Right atrium auricular region (tissue), 2 donors: Measurements from ENCODE around the gene PRIMPOL. TPM values are rescaled to one million over a fixed set of nuclear protein-coding genes. Genes with fewer than 3 reads are reported as not detected.
"Not testable (repeated sequence)": the region's sequence is repeated elsewhere in the genome, so short reads cannot be mapped to it uniquely, and the experiment has no call there.

Experiments
- DNase-seq: peaks from one replicate; pipeline ENCODE4 v3.0.0-alpha.2; 2019; ENCODE audit warnings: low spot score
- H3K27ac ChIP-seq, 2 donors: fragments of 200-600 bp; sonication (generic); 1 replicate in 1 of 2; 2 replicates in 1 of 2; pipeline ENCODE4 v1.5.1; 2016 to 2019
- H3K27me3 ChIP-seq, 2 donors: fragments of 200-600 bp; sonication (generic); one replicate each; pipeline versions ENCODE4 v1.5.1 to v1.6.0; 2017 to 2019
- H3K36me3 ChIP-seq: fragments of 200-600 bp; sonication (generic); one replicate; pipeline ENCODE4 v1.5.1; 2016
- H3K4me1 ChIP-seq, 2 donors: fragments of 200-600 bp; sonication (generic); one replicate each; pipeline versions ENCODE4 v1.5.1 to v1.6.0; 2017 to 2019
- H3K4me3 ChIP-seq, 2 donors: fragments of 200-600 bp; sonication (generic); 1 replicate in 1 of 2; 2 replicates in 1 of 2; pipeline ENCODE4 v1.5.1; 2017 to 2019; ENCODE audit warnings: mild to moderate bottlenecking in 1 of 2, moderate library complexity in 1 of 2
- H3K9me3 ChIP-seq, 2 donors: fragments of 200-600 bp; sonication (generic); one replicate each; pipeline ENCODE4 v1.5.1; 2019
- CTCF ChIP-seq, 2 donors: fragments of 200-600 bp; sonication (generic); IDR thresholded peaks; one replicate each; pipeline ENCODE4 v1.5.1; 2019; ENCODE audit warnings: antibody characterized with exemption in 2 of 2
- total RNA-seq, 2 donors: library from RNA; depleted of rRNA; stranded (reverse); fragments of >200 nt; gene quantifications; one replicate each; pipeline ENCODE4 v1.1.0, GENCODE V29; 2016

PRIMPOL gene
- total RNA-seq, 2 donors from 2014 or later: 7.1 to 15.2 TPM

- DNase-seq: no peak
- H3K36me3 ChIP-seq: no peaks in the 10 kb centered on the region
- no peaks in the 10 kb centered on the region for H3K27me3 ChIP-seq
- no peaks in the 10 kb centered on the region for H3K9me3 ChIP-seq
- TF ChIP-seq CTCF (IDR thresholded peaks at IDR 0.05): no peak
- peaks cover 0 to 59% of the 10 kb centered on the region in 2 donors for H3K4me1 ChIP-seq
- H3K4me3 ChIP-seq: peak overlapping the region; percentile 78 to 88
- peak overlapping the region; percentile 98 to 99 for H3K27ac ChIP-seq
Measured at GRCh38 chr4:184648054-184648312, 1.6 kb upstream of the PRIMPOL start.

- no peak for TF ChIP-seq CTCF (IDR thresholded peaks at IDR 0.05)
- Histone ChIP-seq H3K27ac (peak overlapping the region; percentile 98 to 99), H3K4me3 (peak overlapping the region; percentile 78 to 88), H3K36me3 (no peaks in the 10 kb centered on the region), H3K4me1 (peaks cover 0 to 58% of the 10 kb centered on the region in 2 donors), H3K9me3 (no peaks in the 10 kb centered on the region), H3K27me3 (no peaks in the 10 kb centered on the region)
- peak; percentile 68 for DNase-seq
Measured at GRCh38 chr4:184648313-184649025, 1.1 kb upstream of the PRIMPOL start.

- DNase-seq: no peak
Measured at GRCh38 chr4:184649971-184650855, 675 bp downstream of the PRIMPOL start.

GRCh38 chr4:184651899-184652298, 2.4 kb downstream of the PRIMPOL start:
- DNase-seq: no peak
- Histone ChIP-seq H3K4me3 (no peak overlapping the region), H3K27ac (no peak overlapping the region), H3K36me3 (peaks cover 1% of the 10 kb centered on the region), H3K9me3 (no peaks in the 10 kb centered on the region), H3K4me1 (peaks cover 0 to 33% of the 10 kb centered on the region in 2 donors), H3K27me3 (no peaks in the 10 kb centered on the region)
- TF ChIP-seq CTCF (IDR thresholded peaks at IDR 0.05): no peak

More at GRCh38 chr4:184649971-184650855, 675 bp downstream of the PRIMPOL start:
- Histone ChIP-seq H3K27me3 (no peaks in the 10 kb centered on the region), H3K4me3 (peak overlapping the region; percentile 55 to 88), H3K9me3 (no peaks in the 10 kb centered on the region), H3K4me1 (peaks cover 0 to 42% of the 10 kb centered on the region in 2 donors), H3K27ac (peak overlapping the region; percentile 91 to 99), H3K36me3 (no peaks in the 10 kb centered on the region)
- TF ChIP-seq CTCF (IDR thresholded peaks at IDR 0.05): no peak

- H3K27ac ChIP-seq, H3K9me3 ChIP-seq, H3K4me3 ChIP-seq, DNase-seq, H3K27me3 ChIP-seq, H3K36me3 ChIP-seq: not testable (repeated sequence)
- H3K4me1 ChIP-seq: peaks cover 0 to 25% of the 10 kb centered on the region in 2 donors
Measured at GRCh38 chr4:184652681-184653080, 3.1 kb downstream of the PRIMPOL start.

- H3K27ac ChIP-seq: no peak overlapping the region
- H3K27me3 ChIP-seq: no peaks in the 10 kb centered on the region
- H3K36me3 ChIP-seq: peaks cover 4% of the 10 kb centered on the region
- no peak for TF ChIP-seq CTCF (IDR thresholded peaks at IDR 0.05)
- DNase-seq: no peak
- H3K9me3 ChIP-seq: no peaks in the 10 kb centered on the region
- H3K4me1 ChIP-seq: peaks cover 0 to 17% of the 10 kb centered on the region in 2 donors
- H3K4me3 ChIP-seq: no peak overlapping the region
Measured at GRCh38 chr4:184653650-184654049, 4.1 kb downstream of the PRIMPOL start.
